Activated CD4-positive, alpha-beta T cell treated with anti-CD3 and anti-CD28 coated beads for 36 hours (primary cell): Measurements from ENCODE around the gene MFAP1. TPM values are rescaled to one million over a fixed set of nuclear protein-coding genes. Genes with fewer than 3 reads are reported as not detected.
"Not testable (repeated sequence)": the region's sequence is repeated elsewhere in the genome, so short reads cannot be mapped to it uniquely, and the experiment has no call there.

Experiments
- ATAC-seq: fragments of 200-7000 bp; cut with Tn5 transposase; one replicate; pipeline ENCODE4 v1.10.0; 2021; ENCODE audit warnings: mild to moderate bottlenecking, moderate library complexity
- CTCF ChIA-PET: fragments of 350-600 bp; sonication (Branson Sonifier 250); formaldehyde crosslinking; loops from one replicate; lab custom pipeline; 2021; ENCODE audit warnings: antibody characterized with exemption; lab: Charles Lee
- POLR2A ChIA-PET: fragments of 350-600 bp; sonication (Branson Sonifier 250); formaldehyde crosslinking; loops from one replicate; lab custom pipeline; 2021; ENCODE audit warnings: antibody characterized with exemption, inconsistent platforms; lab: Charles Lee
- DNase-seq: peaks from one replicate; pipeline ENCODE4 v3.0.0-alpha.2; 2020
- H3K27ac Mint-ChIP-seq: one replicate; pipeline ENCODE4 v1.8.0; 2021; ENCODE audit warnings: mixed read lengths
- H3K27me3 Mint-ChIP-seq: one replicate; pipeline ENCODE4 v1.8.0; 2021; ENCODE audit warnings: mixed read lengths
- H3K36me3 Mint-ChIP-seq: one replicate; pipeline ENCODE4 v1.8.0; 2021; ENCODE audit warnings: low read depth, mixed read lengths
- H3K4me1 Mint-ChIP-seq: one replicate; pipeline ENCODE4 v1.8.0; 2021; ENCODE audit warnings: mixed read lengths
- H3K4me3 Mint-ChIP-seq: one replicate; pipeline ENCODE4 v1.8.0; 2021; ENCODE audit warnings: mild to moderate bottlenecking, moderate library complexity, mixed read lengths
- H3K9me3 Mint-ChIP-seq: one replicate; pipeline ENCODE4 v1.8.0; 2021; ENCODE audit warnings: low read depth, mixed read lengths
- intact Hi-C, 2 experiments: fragments of 100-400 bp; cut with DNase I in 1 of 2; cut with micrococcal nuclease in 1 of 2; formaldehyde crosslinking; loops; one replicate each; pipeline versions ENCODE4 v1.14.2 to v1.15.1; 2022 to 2024; cut with DNase I, micrococcal nuclease
- total RNA-seq, 2 experiments: library from RNA; stranded (reverse); gene quantifications; one replicate each; pipeline ENCODE4 v1.2.3, GENCODE V29; 2021

Gene MFAP1
- total RNA-seq, 2 experiments from 2014 or later: 51.3 to 56.2 TPM

- ChIA-PET POLR2A (interaction anchor here (0.6 kb wide), 1 partner anchor 625 kb away, joined by 5 read pairs; no protein-coding TSS in a partner anchor), CTCF (interaction anchor here (1.4 to 2.1 kb wide), 2 partner anchors 27 to 45 kb away, joined by 4 to 7 read pairs; partner anchors contain the start of gene ELL3)
- DNase-seq (no peak), ATAC-seq (no peak)
- peak overlapping the region; percentile 37 for H3K27ac Mint-ChIP-seq
- peaks cover 53% of the 10 kb centered on the region for H3K4me1 Mint-ChIP-seq
- peaks cover 36% of the 10 kb centered on the region for H3K36me3 Mint-ChIP-seq
- no peaks in the 10 kb centered on the region for H3K27me3 Mint-ChIP-seq
- intact Hi-C loops: loop anchor here in 1 of 2 experiments (10.0 kb wide), 1 partner anchor 713 kb away; the partner anchor contains the start of gene EIF3J
- H3K4me3 Mint-ChIP-seq: peak overlapping the region; percentile 47
- no peaks in the 10 kb centered on the region for H3K9me3 Mint-ChIP-seq
Measured at GRCh38 chr15:43821505-43821904, 3.0 kb downstream of the MFAP1 start.

- CTCF ChIA-PET, H3K4me3 Mint-ChIP-seq, DNase-seq, intact Hi-C loops, H3K27me3 Mint-ChIP-seq, ATAC-seq, H3K9me3 Mint-ChIP-seq, POLR2A ChIA-PET: not testable (repeated sequence)
- peak overlapping the region; percentile 68 for H3K27ac Mint-ChIP-seq
- H3K36me3 Mint-ChIP-seq: peaks cover 54% of the 10 kb centered on the region
- peaks cover 13% of the 10 kb centered on the region for H3K4me1 Mint-ChIP-seq
Measured at GRCh38 chr15:43815064-43815463, 9.4 kb downstream of the MFAP1 start.

GRCh38 chr15:43808960-43809678 lies 15.4 kb downstream of the MFAP1 start:
- intact Hi-C loops: no loop called here
- DNase-seq (no peak), ATAC-seq (no peak)
- Mint-ChIP-seq H3K4me3 (no peak overlapping the region), H3K27me3 (no peaks in the 10 kb centered on the region), H3K9me3 (no peaks in the 10 kb centered on the region), H3K27ac (peak overlapping the region; percentile 82), H3K4me1 (peaks cover 3% of the 10 kb centered on the region), H3K36me3 (peaks cover 76% of the 10 kb centered on the region)
- ChIA-PET POLR2A (no interaction called here), CTCF (interaction anchor here (0.6 to 1.3 kb wide), 2 partner anchors 35 to 39 kb away, joined by 3 to 4 read pairs; no protein-coding TSS in a partner anchor)

- POLR2A ChIA-PET: no interaction called here
- no peak for DNase-seq
- ATAC-seq: no peak
- H3K36me3 Mint-ChIP-seq: peaks cover 71% of the 10 kb centered on the region
- H3K27ac Mint-ChIP-seq: no peak overlapping the region
- H3K4me3 Mint-ChIP-seq: no peak overlapping the region
- CTCF ChIA-PET: interaction anchor here (1.3 kb wide), 1 partner anchor 39 kb away, joined by 4 read pairs; no protein-coding TSS in a partner anchor
- intact Hi-C loops: no loop called here
- no peaks in the 10 kb centered on the region for H3K27me3 Mint-ChIP-seq
- H3K9me3 Mint-ChIP-seq: no peaks in the 10 kb centered on the region
- H3K4me1 Mint-ChIP-seq: peaks cover 3% of the 10 kb centered on the region
Measured at GRCh38 chr15:43808435-43808950, 16.0 kb downstream of the MFAP1 start.

- DNase-seq, intact Hi-C loops, H3K27me3 Mint-ChIP-seq, H3K27ac Mint-ChIP-seq, ATAC-seq, H3K4me3 Mint-ChIP-seq, H3K9me3 Mint-ChIP-seq: not testable (repeated sequence)
- CTCF ChIA-PET: interaction anchor here (0.8 to 1.3 kb wide), 2 partner anchors 10 to 25 kb away, joined by 4 read pairs; no protein-coding TSS in a partner anchor
- H3K36me3 Mint-ChIP-seq: peaks cover 73% of the 10 kb centered on the region
- H3K4me1 Mint-ChIP-seq: peaks cover 36% of the 10 kb centered on the region
- POLR2A ChIA-PET: interaction anchor here (1.3 kb wide), 1 partner anchor 29 kb away, joined by 4 read pairs; no protein-coding TSS in a partner anchor
Measured at GRCh38 chr15:43802676-43803075, 21.8 kb downstream of the MFAP1 start.

- peak within 1 kb of the TSS; percentile 98 for H3K27ac Mint-ChIP-seq
- H3K36me3 Mint-ChIP-seq: peaks cover 70% of the 10 kb centered on the region
- POLR2A ChIA-PET: interaction anchor here (0.6 to 1.5 kb wide), 7 partner anchors 9 to 32 kb away, joined by 3 to 15 read pairs (median 6); partner anchors contain the start of genes ELL3, MFAP1, SERF2 and WDR76
- H3K27me3 Mint-ChIP-seq: no peaks in the 10 kb centered on the region
- H3K9me3 Mint-ChIP-seq: no peaks in the 10 kb centered on the region
- peaks cover 43% of the 10 kb centered on the region for H3K4me1 Mint-ChIP-seq
- CTCF ChIA-PET: interaction anchor here (0.7 to 1.5 kb wide), 6 partner anchors 12 to 30 kb away, joined by 3 to 5 read pairs (median 4); partner anchors contain the start of gene ELL3
- ATAC-seq: peak; percentile 97
- peak; percentile 95 for DNase-seq
- H3K4me3 Mint-ChIP-seq: peak within 1 kb of the TSS; percentile 85
- intact Hi-C loops: loop anchor here (1.0 to 2.0 kb wide), 3 partner anchors 8 to 470 kb away; partner anchors contain the start of genes MFAP1 (in 2 of the 2), SERF2 (in 2 of the 2) and LCMT2 (in 1 of the 2)
Measured at GRCh38 chr15:43800286-43801141, 24.0 kb downstream of the MFAP1 start, which contains the start of gene HYPK. Gene HYPK (plus strand): TSS chr15:43800599. CDS start chr15:43800623, 24 bp downstream.

- Mint-ChIP-seq H3K36me3 (peaks cover 70% of the 10 kb centered on the region), H3K27me3 (no peaks in the 10 kb centered on the region), H3K4me1 (peaks cover 48% of the 10 kb centered on the region), H3K27ac (peak within 1 kb of the TSS; percentile 98), H3K9me3 (no peaks in the 10 kb centered on the region), H3K4me3 (peak within 1 kb of the TSS; percentile 85)
- intact Hi-C loops: loop anchor here (1.0 to 2.0 kb wide), 3 partner anchors 8 to 469 kb away; partner anchors contain the start of genes MFAP1 (in 2 of the 2), SERF2 (in 2 of the 2) and LCMT2 (in 1 of the 2)
- DNase-seq (no peak), ATAC-seq (peak; percentile 1)
- POLR2A ChIA-PET: interaction anchor here (1.0 to 1.5 kb wide), 4 partner anchors 23 to 28 kb away, joined by 6 to 15 read pairs (median 10); partner anchors contain the start of genes ELL3, MFAP1 and WDR76
- CTCF ChIA-PET: interaction anchor here (0.9 to 1.5 kb wide), 4 partner anchors 21 to 28 kb away, joined by 3 to 5 read pairs (median 4); partner anchors contain the start of gene ELL3
Measured at GRCh38 chr15:43799945-43800285, 24.6 kb downstream of the MFAP1 start, which contains the start of gene SERINC4. Gene SERINC4 (minus strand): TSS chr15:43800220. CDS start chr15:43799986, 234 bp downstream.

- Mint-ChIP-seq H3K36me3 (peaks cover 72% of the 10 kb centered on the region), H3K27ac (peak overlapping the region; percentile 98), H3K4me1 (peaks cover 53% of the 10 kb centered on the region), H3K27me3 (no peaks in the 10 kb centered on the region), H3K4me3 (peak overlapping the region; percentile 85), H3K9me3 (no peaks in the 10 kb centered on the region)
- ATAC-seq: no peak
- intact Hi-C loops: no loop called here
- ChIA-PET CTCF (interaction anchor here (1.3 to 1.5 kb wide), 3 partner anchors 23 to 27 kb away, joined by 4 to 5 read pairs (median 4); partner anchors contain the start of gene ELL3), POLR2A (interaction anchor here (1.3 to 1.4 kb wide), 2 partner anchors 22 to 28 kb away, joined by 6 to 12 read pairs; partner anchors contain the start of genes ELL3 and WDR76)
- DNase-seq: peak; percentile 17
Measured at GRCh38 chr15:43799209-43799944, 25.1 kb downstream of the MFAP1 start.

GRCh38 chr15:43796566-43796965 lies 27.9 kb downstream of the MFAP1 start:
- ChIA-PET CTCF (interaction anchor here (2.5 kb wide), 1 partner anchor 20 kb away, joined by 9 read pairs; the partner anchor contains the start of gene ELL3), POLR2A (interaction anchor here (0.8 kb wide), 1 partner anchor 19 kb away, joined by 3 read pairs; the partner anchor contains the start of gene ELL3)
- Mint-ChIP-seq H3K27me3 (no peaks in the 10 kb centered on the region), H3K36me3 (peaks cover 84% of the 10 kb centered on the region), H3K9me3 (no peaks in the 10 kb centered on the region), H3K4me1 (peaks cover 65% of the 10 kb centered on the region), H3K4me3 (no peak overlapping the region), H3K27ac (peak overlapping the region; percentile 12)
- no peak for ATAC-seq
- intact Hi-C loops: no loop called here
- no peak for DNase-seq
